DND-41 (cell line): ENCODE data around the gene DLGAP1.

ENCODE experiments used
- CTCF ChIP-seq: IDR thresholded peaks from 2 replicates; pipeline ENCODE4 v1.5.1; 2012; ENCODE audit warnings: borderline replicate concordance, low read length, moderate library complexity, mild to moderate bottlenecking; ENCODE audit not compliant: poor library complexity, severe bottlenecking; ENCODE audit errors: extremely low read depth
- EZH2 ChIP-seq: IDR thresholded peaks from 3 replicates; pipeline ENCODE4 v1.6.1; 2012; ENCODE audit warnings: borderline replicate concordance, low read depth, mild to moderate bottlenecking, moderate library complexity, low read length, inconsistent platforms; ENCODE audit not compliant: severe bottlenecking

GRCh38 chr18:3675446-3675845 lies 779.7 kb downstream of the DLGAP1 start:
- TF ChIP-seq CTCF: no peak
- no peak for TF ChIP-seq EZH2
